ENCODE measurements around the gene CACNA1G.

Gene CACNA1G

DNA sequence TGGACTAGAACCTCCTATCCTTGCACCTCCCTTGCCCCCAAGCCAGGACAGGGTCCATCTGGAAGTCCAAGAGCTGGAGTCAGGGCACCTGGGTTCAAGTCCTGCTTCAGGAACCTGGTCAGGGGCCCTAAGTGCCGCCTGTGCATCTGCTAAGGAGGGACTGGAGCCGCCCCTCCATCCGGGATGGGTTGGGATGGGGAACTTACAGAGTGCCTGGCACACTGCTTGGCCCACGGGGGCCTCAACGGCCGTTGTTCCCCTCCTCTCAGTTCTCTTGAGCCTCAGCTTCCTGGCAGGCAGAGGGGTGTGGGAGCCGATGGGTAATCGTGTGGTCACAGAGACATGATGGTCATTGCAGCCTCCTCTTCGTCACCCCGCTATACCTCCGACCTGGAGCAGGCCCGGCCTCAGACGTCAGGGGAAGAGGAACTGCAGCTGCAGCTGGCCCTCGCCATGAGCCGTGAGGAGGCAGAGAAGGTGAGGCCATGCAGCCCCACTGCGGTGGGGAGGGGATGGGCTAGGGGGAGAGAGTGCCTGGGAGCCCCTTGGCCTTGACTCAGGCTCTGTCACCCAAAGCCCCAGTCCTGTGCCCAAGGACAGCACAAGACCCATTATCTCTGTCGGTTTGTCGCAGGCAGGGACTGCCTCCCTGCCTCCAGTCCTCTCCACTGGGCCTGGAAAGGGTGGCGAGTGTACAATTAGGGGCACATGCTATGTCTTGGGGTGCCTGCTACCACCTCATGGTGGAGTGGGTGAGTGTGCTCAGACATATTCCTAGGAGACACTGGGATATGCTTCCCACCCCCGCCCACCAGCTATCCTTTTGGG lies 22.6 kb upstream of the CACNA1G start:
- no peak for DNase-seq (ENCODE audit: low read depth)
- TF ChIP-seq, protein P1, sequence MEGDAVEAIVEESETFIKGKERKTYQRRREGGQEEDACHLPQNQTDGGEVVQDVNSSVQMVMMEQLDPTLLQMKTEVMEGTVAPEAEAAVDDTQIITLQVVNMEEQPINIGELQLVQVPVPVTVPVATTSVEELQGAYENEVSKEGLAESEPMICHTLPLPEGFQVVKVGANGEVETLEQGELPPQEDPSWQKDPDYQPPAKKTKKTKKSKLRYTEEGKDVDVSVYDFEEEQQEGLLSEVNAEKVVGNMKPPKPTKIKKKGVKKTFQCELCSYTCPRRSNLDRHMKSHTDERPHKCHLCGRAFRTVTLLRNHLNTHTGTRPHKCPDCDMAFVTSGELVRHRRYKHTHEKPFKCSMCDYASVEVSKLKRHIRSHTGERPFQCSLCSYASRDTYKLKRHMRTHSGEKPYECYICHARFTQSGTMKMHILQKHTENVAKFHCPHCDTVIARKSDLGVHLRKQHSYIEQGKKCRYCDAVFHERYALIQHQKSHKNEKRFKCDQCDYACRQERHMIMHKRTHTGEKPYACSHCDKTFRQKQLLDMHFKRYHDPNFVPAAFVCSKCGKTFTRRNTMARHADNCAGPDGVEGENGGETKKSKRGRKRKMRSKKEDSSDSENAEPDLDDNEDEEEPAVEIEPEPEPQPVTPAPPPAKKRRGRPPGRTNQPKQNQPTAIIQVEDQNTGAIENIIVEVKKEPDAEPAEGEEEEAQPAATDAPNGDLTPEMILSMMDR (conservative IDR thresholded peaks at IDR 0.05; ENCODE audit: low read length): no peak
- no peak overlapping the region for H3K4me3 ChIP-seq (ENCODE audit: low read length)

DNA sequence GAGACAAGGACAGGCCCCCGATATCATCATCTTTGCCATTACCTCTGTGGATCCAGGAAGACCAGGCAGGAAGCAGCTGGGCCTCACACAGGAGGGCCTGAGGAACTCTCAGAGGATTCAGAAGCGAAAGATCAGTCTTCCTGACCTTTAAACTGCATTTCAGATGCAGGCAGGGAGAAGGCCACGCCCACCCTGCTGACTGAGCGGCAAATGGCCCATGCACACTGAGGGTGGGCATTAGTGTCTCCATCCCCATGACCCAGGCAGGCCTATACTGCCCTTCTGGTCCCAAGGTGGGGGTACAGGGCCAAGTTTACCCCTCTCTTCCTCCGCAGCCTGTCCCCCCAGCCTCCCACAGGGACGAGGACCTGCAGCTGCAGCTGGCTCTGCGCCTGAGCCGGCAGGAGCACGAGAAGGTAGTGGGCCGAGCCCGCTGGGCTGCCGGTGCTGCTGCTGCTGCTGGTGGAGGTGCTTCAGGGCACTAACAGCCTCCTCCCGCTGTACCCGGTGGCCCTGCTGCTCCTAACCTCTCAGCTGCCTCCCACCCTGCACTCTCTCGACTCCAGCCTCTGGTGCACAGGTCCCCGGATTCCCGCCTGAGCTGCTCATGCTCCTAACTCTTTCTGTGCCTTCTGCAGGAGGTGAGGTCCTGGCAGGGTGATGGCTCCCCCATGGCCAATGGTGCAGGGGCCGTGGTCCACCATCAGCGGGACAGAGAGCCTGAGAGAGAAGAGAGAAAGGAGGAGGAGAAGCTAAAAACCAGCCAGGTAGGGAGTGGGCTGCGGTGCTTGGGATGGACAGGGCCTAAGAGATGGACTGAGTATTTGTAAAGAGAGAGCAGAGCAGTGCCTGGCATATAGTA lies 21.7 kb upstream of the CACNA1G start:
- TF ChIP-seq, protein P1 (conservative IDR thresholded peaks at IDR 0.05; ENCODE audit: low read length): no peak
- DNase-seq (ENCODE audit: low read depth): no peak
- no peak overlapping the region for H3K4me3 ChIP-seq (ENCODE audit: low read length)

DNA sequence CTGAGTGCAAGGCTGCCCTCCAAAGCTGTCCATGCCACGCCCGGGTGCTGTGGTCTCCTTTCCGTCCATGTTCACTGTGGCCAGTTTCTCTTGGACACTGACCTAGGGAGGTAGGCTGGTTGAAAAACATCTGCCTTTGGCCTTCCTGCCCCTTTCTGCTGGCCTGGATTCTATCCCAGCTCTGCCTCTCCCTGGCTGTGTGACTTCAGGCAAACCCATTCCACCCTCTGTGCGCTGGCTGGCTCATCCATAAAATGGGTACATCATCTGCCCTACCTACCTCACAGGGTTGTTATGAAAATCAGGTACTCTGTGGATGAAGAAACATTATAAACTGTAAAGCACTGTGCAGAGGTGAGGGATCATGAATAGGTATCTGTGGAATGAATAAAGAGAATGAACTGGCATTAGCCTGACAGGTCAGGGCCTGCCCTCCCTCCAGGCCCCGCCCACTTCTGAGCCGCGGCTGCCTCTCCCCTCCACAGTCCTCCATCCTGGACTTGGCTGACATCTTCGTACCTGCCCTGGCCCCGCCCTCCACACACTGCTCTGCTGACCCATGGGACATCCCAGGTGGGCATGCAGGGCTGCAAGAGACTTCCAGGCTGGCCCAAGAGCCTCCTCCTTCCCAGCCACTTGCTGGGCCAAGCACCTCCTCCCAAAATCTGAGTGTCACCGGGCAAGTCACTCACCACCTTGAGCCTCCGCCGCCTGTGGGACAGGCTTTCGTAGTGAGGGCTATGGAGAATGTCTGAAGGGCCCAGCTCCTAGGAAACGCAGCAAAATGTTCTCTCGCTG lies 20.6 kb upstream of the CACNA1G start:
- no peak for DNase-seq (ENCODE audit: low read depth)
- TF ChIP-seq, protein P1 (conservative IDR thresholded peaks at IDR 0.05; ENCODE audit: low read length): no peak
- H3K4me3 ChIP-seq (ENCODE audit: low read length): no peak overlapping the region

DNA sequence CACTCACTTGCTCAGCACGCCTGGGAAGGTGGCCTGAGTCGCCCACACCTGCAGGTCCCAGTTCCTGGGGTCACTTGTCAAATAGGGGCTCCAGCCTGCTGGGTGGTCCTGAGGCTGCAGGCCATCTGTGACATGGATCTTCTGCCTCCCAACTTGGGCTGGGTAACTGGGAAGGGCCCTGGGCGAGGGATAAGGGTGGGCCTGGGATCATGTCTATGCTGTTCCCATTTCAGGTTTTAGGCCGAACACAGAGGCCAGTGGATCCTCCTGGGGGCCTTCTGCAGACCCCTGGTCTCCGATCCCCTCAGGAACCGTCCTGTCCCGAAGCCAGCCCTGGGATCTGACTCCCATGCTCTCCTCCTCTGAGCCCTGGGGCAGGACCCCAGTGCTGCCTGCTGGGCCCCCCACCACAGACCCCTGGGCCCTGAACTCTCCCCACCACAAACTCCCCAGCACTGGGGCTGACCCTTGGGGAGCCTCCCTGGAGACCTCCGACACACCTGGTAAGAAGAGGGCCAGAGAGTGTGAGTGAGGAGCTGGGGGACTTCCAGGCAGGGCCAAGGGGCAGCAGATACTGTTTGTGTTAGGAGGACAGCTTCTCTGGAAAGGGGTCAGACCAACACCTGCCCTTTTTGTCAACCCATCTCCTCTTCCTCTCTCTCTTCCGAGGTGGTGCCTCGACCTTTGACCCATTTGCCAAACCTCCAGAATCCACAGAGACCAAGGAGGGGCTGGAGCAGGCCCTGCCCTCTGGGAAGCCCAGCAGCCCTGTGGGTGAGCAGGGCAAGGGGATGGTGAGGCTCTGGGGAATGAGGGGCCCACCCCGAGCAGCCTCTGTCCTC lies 19.7 kb upstream of the CACNA1G start:
- no peak for DNase-seq (ENCODE audit: low read depth)
- H3K4me3 ChIP-seq (ENCODE audit: low read length): no peak overlapping the region; the same call in 1 of the 2 replicates
- TF ChIP-seq, protein P1 (conservative IDR thresholded peaks at IDR 0.05; ENCODE audit: low read length): no peak

DNA sequence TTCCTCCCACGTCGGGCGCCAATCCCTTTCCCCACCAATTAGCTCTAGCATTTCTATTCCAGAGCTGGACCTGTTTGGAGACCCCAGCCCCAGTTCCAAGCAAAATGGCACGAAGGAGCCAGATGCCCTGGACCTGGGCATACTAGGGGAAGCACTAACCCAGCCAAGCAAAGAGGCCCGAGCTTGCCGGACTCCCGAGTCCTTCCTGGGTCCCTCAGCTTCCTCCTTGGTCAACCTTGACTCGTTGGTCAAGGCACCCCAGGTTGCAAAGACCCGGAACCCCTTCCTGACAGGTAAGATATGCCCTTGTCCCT lies 19.2 kb upstream of the CACNA1G start:
- TF ChIP-seq, protein P1 (conservative IDR thresholded peaks at IDR 0.05; ENCODE audit: low read length): no peak
- DNase-seq (ENCODE audit: low read depth): no peak
- peak overlapping the region; percentile 65 for H3K4me3 ChIP-seq (ENCODE audit: low read length)
